ENCODE measurements around the gene CAVIN3.
"Not testable (repeated sequence)": the region's sequence is repeated elsewhere in the genome, so short reads cannot be mapped to it uniquely, and the experiment has no call there.

Gene CAVIN3

DNA sequence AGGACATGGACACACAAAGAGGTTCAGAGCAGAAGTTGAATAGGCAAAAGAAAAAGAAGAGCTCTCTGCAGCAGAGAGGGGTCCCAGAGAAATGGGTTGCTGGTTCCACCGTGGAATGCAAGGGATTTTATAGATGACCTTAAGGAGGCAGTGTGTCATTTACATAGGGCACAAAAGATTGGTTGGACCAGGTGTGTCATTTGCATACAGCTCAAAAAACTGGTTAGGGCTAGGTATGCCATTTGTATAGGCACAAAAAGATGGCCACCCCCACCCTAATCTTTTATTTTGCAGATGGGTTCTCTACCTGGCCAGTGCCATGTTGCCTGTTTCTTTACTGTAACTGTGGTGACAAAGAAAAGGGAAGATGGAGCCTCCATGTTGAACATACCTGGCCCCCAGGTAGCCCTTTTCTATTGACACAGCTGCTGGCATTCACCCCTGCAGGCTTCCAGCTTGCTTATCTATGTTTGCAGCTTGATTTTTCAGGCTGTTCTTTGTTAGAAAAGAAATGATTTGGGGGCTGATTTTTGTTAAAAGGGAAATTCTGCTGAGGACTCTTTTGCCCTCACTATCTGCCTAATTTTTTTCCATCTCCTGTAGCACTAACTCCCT lies 3.1 kb upstream of the CAVIN3 start:
- DNase-seq (ENCODE audit: low spot score), result no peak

DNA sequence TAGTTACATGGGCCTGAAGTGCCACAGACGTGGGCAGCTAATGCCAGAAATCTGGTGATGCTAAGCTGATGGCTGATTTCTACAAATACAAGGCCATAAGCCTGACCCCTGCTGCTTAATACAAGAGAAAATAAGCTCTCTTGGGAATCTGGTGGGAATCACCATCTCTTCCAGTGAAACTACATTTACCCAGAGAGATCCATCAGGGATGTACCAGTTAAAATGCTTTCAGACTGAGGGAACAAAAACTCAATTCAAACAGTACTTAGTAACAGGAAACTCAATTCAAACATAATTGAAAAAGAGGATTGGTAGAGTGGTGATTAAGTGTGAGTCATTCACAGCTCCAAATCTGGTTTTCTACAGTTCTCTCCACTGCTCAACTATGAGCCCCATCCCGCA lies 1.7 kb upstream of the CAVIN3 start:
- no peak for DNase-seq (ENCODE audit: low spot score)

DNA sequence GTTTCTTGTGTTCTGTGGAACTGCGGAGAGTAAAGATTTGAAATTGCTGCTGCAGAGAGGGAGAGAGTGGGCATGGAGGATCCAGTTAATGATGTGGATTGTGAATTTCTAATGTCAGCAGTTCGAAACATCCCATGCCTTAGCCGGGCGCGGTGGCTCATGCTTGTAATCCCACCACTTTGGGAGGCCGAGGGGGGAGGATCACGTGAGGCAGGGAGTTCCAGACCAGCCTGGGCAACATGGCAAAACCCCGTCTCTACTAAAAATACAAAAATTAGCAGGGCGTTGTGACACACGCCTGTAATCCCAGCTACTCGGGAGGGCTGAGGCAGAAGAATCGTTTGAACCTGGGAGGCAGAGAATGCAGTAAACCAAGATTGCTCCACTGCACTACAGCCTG lies 1.1 kb upstream of the CAVIN3 start:
- DNase-seq (ENCODE audit: low spot score), result no peak

DNA sequence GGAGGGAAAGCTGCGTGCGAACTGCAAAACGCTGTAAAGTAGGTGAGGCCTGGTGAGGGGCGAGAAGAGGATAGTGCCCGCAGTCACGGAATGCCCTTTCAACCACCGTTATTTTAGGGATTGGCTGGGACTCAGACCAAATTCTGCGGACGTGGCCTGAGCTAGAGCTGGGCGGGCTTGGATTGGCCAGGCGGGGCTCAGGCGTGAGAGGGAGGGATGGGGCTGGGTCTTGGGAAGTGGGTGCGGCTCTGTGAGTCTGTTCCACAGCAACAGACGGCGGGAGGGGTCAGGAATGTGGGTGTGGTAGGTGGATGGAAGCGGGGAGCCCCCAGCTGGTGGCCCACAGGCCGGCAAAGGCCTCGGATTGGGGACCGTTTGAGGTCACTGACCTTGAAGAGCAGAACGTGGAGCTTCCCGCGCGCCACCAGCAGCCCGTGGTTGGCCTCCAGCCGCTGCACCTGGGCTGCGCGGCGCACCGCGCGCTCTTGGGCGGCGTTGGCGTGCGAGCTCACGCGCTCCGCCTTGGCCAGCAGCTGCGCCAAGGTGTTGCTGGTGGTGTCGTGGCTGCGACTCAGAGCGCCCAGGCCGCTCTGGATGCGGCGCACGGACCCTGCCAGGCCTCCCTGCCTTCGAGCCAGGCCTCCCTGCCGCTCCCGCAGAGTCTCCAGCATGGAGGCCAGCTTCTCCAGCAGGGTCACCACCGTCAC lies 444 bp downstream of the CAVIN3 start:
- DNase-seq (ENCODE audit: low spot score), result peak; percentile 90

DNA sequence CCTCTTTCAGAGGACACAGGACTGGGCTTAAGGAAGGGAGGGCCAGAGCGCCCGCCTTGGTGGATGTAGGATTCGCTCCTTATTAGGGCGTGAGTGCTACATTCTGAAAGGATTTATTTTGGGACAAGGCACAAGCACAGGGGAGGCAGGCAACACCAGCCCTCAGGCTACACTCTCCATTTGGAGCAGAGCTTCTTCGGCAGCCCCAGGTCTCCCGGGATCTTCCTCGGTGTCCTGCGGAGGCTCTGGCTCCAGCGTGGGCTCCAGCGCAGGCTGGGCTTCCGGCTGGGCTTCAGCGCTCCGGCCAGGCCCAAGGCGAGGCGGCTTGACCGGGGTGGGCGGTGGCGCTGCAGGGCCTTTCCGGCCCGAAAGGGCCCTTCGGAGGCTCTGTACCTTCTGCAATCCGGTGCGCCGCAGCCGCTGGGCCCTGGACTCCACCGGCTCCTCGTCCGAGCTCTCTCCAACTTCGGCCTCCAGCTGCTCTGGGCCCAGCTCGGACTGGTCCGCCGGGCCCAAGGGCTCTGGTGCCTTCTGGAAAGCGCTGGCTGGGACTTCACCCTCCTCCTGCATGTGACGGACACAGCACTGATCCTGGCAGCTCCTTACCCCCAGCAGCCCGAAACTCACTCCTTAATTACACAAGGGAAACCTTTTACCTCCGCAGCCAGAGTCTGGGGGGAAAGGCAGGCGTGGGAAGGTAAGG lies 1.1 kb downstream of the CAVIN3 start:
- DNase-seq (ENCODE audit: low spot score), result no peak

DNA sequence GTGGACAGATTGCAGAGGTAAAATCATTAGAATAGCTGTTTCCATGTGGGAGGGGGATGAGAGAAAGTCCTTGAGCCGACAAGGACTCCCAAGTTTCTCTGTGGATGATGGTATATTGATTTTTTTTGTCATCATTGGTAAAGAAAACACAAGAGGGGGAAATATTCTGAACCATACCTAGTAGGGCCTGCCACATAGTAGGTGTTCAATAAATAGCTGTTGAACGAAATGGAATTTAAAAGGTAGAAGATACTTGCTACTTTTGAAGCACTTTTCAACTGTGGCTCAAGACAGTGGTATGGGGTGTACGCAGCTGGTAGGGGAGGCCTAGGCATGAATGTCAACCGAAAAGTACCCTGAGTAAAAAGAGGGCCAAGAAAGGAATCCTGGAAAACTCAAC lies 2.1 kb downstream of the CAVIN3 start:
- DNase-seq (ENCODE audit: low spot score), result no peak

DNA sequence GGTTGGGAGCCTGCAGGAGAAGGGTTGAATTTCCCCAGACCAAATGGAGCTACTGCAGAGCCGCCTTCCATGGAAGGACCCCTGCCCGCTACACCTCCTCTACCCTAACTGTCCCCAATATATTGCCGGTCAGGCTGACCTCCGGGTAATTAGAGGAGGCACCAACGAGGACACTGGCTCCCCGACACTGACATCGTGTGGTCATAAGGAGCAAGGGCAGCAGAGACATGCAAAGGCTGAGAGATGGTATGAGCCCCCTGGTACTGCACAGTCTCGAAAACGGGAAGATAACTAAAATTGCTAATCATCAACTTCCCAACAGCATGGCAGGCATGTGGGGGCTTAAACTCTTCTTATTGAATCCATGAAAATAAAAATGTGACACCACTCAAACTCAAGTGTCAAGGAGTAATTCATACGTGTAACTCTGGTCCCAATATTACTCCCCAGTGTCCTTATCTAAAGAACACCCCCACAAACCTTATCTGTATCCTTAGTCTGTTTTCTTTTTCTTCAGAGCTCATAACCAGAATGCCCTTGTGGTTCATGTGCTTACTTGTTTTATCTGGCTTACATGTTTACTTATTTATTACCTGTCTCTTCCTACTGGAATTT lies 4.4 kb downstream of the CAVIN3 start:
- DNase-seq (ENCODE audit: low spot score), result peak; percentile 68

DNA sequence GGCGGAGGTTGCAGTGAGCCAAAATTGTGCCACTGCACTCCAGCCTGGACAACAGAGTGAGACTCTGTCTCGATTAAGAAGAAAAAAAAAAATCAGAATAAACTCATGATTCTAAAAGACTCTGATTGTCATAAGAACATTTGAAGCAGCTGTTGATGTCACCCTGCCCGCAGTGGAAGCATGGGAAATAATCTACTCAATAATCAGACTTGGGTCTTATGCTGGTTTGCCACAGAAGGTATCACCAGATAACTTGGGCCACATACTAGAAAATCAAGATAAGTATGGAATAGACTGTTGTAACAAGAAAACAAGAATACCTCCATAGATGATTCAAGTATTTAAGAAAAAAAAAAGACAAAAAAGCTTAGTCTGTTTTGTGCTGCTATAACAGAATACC lies 8.2 kb downstream of the CAVIN3 start:
- no peak for DNase-seq (ENCODE audit: low spot score)

DNA sequence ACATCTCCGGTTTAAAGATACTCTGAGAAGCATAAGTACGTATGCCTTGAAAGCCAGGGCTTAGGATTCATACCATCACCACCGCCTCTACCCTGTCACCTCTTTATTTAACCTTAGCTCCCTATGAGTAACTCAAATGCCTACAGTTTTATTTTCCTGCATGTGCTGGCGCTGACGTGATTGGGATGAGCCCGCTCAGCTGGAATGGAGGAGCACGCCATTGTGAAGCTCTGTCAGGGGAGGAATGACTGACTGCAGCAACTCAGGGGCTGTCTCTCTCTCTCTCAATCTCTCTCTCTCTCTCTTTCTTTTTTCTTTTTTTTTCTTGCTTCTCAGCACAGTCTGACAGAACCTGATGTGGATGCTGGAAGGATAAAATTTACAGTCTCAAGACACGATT lies 12.4 kb downstream of the CAVIN3 start:
- DNase-seq (ENCODE audit: low spot score), result no peak

DNA sequence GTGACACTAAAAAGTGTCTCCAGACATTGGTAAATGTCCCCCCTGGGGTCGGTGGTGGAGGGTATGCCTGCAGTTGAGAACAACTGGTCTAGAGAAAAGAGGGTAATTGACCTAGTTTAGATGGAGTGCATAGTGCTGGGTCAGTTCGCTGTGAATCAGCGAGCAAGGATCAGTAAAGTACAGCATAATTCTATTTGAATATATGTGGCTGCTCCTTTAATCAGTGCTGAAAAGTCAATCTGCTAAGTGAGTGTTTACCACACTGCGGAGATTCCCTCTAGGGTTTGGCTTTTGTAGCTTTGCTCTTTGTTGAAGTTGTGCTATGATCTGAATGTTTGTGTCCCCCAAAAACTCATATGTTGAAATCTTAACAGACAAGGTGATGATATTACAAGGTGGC lies 15.0 kb downstream of the CAVIN3 start:
- no peak for DNase-seq (ENCODE audit: low spot score)

DNA sequence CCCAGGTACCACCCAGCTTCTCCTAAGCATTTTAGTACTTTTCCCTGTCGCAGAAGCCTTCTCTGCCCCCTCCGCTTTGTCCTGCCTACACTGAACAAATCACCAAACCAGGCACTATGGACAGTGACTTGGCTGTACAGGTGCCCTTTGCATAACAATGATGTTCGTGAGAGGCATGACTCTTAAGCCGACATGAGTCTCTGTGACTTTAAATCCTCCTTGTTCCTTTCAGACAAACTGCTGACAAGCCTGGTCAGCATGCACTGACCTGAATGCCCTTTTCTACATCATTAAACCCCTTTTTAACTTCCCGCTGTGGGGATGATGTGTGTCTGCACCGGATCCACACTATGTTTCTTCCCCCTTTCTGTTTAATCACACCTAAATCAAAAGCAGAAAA lies 16.6 kb downstream of the CAVIN3 start:
- no peak for DNase-seq (ENCODE audit: low spot score)

DNA sequence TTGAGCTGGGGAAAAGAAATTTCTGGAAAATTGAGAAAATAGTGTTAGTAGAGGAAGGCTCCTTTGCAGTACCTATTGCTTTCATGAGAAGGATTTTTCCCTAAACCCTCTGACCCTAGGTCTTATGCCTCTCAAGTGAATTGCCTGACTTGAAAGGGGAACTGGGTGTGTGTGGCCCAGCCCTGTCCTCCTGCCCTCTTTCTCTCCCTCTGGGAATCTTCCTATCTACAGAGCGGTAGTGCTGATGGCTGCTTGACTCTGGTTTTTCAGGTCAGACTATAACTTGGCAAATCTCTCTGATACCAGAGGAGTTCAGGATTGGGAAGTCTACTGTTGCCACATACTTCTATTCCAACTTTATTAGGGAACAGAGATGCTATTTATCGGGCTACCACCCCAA lies 19.2 kb downstream of the CAVIN3 start:
- DNase-seq (ENCODE audit: low spot score), result no peak

DNA sequence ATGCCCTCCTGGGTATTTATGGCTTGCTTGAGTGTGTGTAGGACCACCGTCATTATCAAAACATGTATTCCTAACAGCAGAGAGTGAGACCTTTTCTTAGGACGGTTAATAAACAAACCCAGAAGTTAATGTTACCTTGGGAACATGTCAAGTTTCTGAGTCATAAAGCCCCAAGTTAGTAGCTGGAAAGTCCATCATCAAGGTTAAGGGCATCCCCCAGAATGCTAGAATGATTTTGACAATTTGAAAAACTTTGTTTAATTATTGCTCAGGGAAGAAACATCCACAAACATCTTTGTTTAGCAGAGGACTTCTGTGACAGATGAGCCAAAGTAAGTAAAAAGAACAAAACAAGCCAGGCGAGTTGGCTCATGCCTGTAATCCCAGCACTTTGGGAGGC lies 20.0 kb downstream of the CAVIN3 start:
- DNase-seq (ENCODE audit: low spot score), result no peak

DNA sequence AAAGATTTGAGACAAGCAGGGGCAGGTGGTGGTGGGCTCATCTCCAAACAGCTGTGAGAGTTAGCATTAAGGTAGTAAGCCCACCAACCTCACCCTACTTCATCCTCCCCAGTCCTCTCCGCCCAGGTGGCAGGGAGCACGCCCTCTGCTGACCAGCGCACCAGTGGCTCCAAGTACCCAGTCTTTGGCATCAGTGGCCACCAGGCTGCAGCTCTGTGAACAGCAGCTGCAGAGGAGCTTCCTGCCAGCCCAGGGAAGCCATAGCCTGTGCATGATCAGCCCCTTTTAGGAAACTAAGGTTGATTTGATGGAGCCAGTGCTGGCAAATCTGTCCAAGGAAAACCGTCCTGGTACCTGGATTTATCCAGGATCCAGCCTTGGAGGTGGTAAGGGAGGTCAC lies 21.7 kb downstream of the CAVIN3 start:
- DNase-seq (ENCODE audit: low spot score), result no peak

DNA sequence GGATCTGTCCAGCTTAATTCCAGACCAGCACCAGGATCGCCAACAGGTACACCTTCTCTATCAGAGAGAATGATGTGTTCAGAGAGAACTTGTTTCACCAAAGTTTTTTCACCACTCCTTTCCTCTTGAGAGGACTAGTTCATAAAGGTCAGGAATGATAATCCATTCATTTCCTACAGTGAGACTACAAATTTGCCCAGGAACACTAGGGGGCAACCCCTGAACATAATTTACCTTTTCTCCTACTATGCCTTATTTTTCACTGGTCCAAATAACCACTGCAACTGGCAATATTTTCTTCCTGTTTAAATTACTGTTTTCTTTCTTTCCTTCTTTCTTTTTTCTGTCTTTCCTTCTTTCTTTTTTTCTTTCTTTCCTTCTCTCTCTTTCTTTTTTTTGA lies 22.5 kb downstream of the CAVIN3 start:
- DNase-seq (ENCODE audit: low spot score), result no peak

DNA sequence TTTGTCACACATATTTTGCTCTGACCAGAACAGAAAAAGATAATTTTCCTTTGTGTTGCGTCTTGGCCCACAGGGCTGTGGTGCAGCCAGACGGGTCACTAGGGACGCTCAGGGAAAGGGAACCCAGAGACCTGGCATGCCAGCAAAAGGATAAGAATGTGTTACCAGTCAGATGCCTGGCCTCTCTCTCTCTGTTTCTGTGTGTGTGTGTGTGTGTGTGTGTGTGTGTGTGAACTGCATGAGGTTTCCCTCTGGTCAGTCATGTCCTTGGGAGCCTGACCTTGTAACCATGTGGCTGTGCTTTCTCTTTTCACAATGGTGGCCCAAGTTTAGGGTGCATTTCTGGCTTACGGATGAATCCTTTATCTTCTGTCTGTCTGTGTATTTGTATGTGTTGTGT lies 35.3 kb downstream of the CAVIN3 start:
- DNase-seq (ENCODE audit: low spot score), result no peak

DNA sequence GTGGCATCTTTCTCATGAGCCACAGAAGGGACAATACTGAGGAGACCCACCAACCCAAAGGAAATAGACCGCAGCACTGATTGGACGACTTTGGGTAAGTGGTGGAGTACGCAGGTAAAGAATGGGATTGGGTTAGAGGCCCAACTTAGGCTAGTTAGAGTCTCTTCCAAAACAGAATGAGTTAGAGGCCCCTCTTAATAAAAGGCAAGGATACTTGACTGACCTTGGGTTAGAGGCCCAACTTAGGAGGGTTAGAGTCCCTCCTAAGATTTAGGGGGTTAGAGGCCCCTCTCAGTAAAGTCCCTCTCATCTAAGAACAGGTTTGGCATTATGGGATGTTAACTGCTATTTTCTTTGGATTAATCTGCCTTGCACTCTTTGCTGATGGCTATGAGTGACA lies 36.1 kb downstream of the CAVIN3 start:
- DNase-seq (ENCODE audit: low spot score), result no peak

DNA sequence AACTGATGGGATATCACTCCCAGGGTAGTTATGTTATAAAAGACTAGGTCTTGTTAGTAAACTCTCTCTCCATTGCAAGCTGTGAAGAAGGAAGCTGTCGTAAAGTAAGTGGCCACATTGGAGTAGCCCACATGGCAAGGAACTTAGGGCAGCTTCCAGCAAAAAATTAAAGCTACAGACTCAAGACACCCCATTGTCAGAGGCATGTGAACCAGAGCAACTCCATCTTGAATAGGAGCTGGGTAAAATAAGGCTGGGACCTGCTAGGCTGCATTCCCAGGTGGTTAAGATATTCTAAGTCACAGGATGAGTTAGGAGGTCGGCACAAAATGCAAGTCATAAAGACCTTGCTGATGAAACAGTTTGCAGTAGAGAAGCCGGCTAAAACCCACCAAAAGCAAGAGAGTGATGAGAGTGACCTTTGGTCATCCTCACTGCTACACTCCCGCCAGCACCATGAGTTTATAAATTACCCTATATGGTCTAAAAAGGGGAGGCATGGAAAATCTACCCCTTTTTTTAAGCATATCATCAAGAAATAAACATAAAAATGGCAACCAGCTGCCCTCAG lies 36.8 kb downstream of the CAVIN3 start:
- no peak for DNase-seq (ENCODE audit: low spot score)

DNA sequence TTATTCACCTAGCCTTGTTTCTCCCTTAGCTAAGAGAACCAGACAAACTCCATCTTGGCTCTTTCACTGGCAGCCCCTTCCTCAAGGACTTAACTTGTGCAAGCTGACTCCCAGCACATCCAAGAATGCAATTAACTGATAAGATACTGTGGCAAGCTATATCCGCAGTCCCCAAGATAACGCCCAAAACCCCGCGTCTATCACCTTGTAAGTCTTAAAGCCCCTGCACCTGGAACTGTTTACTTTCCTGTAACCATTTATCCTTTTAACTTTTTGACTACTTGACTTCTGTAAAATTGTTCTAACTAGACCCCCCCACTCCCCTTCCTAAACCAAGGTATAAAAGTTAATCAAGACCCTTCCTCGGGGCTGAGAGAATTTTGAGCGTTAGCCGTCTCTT lies 39.5 kb downstream of the CAVIN3 start:
- DNase-seq (ENCODE audit: low spot score), result not testable (repeated sequence)

DNA sequence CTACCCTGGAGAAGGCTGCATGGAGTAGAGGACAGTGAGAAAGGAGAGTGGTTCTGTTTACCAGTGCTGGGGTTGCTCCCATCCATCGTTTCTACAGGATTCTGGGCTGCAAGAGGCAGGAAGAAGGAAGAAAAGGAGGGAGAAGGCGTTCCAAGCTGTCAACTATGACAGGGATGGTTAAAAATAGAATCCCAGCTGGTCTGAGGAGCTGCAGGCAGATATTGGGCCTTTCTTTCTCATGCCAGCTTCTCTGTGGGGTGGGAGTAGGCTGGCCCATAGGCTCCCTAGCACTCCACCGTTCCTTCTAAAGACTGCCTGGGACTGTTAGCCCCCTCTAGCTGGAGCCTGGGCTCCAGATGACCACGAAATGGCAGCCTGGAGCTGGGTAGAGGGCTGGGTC lies 47.1 kb downstream of the CAVIN3 start:
- DNase-seq (ENCODE audit: low spot score), result no peak

DNA sequence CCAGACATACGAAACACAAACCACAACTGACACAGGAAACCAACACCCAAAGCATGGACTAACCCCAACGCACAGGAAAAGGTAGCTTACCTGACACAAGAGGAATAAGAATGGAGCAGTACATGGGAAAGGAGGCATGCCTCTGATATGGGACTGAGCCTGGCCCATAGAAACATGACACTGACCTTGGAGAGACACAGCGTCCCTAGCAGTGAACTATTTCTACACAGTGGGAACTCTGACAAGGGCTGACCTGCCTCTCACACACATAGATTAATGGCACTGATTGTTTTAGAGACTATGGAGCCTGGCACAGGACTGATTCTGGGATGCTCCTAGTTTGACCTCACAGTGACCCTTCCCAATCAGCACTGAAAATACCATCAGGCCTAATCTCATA lies 48.7 kb downstream of the CAVIN3 start:
- DNase-seq (ENCODE audit: low spot score), result no peak

DNA sequence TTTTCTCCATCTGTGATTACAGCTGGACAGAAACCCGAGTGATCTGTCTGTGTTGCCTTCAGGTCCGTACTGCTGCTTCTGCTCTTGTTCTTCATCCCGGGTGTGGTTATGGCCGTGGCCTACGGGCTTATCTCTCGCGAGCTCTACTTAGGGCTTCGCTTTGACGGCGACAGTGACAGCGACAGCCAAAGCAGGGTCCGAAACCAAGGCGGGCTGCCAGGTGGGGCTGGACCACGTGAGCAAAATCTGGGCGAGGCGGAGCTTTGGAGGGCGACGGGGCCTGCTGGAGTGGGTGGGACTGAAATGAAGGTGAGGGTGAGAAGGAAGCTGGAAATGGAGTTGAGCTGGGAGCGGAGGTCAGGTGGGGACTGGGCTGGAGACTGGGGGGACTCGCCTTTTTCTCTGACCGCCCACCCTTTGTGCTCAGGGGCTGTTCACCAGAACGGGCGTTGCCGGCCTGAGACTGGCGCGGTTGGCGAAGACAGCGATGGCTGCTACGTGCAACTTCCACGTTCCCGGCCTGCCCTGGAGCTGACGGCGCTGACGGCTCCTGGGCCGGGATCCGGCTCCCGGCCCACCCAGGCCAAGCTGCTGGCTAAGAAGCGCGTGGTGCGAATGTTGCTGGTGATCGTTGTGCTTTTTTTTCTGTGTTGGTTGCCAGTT lies 49.6 kb downstream of the CAVIN3 start:
- no peak for DNase-seq (ENCODE audit: low spot score)
